Measurements from ENCODE around the gene COPG1. TPM values are rescaled to one million over a fixed set of nuclear protein-coding genes. Genes with fewer than 3 reads are reported as not detected.

COPG1 gene
- total and polyA plus RNA-seq, 2 donors (not counting 1 experiment from before 2014, with no cell fraction given): 48.9 to 85.9 TPM

DNA sequence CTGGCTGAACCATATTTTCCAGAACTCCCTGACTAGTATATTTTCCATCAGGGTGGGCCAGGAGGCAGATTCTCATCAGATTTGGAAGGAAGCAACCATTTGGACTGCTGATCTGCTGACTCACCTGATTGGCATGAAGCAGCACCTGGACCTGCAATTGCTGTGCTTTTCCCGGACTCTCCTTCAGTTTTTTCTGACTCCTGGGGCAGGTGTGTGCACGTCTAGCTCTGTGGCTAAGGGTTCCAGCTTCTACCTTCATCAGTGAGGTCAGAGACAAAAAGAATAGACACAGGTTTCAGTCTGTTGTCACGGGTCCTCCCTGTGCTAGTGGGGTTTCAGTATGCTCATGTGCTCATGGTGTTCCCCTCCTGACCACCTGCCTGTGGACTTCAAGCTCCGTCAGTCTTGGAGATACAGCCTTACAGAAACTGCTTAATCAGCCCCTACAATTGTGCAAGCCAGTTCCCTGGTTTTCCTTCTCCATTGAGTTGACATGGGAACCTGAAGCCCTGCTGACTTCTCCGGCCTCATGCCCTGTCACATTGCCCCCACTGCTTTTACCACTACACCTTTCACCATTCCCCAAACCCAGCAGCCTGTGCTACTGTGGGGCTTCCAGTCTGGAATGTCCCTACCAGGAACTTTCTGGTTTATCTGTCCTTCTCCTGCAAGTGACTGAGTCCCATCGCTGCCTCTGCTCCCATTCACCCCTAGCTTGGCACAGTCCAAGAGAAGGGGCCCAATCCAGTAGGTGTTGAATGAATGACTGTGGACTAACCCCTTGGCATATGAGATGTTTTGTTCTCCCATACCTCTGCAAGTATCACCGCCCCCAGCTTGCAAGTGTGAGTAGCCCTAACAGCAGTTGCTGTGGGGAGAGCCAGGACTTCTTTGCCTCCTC lies 61.0 kb downstream of the COPG1 start:
- TF ChIP-seq, protein P1, sequence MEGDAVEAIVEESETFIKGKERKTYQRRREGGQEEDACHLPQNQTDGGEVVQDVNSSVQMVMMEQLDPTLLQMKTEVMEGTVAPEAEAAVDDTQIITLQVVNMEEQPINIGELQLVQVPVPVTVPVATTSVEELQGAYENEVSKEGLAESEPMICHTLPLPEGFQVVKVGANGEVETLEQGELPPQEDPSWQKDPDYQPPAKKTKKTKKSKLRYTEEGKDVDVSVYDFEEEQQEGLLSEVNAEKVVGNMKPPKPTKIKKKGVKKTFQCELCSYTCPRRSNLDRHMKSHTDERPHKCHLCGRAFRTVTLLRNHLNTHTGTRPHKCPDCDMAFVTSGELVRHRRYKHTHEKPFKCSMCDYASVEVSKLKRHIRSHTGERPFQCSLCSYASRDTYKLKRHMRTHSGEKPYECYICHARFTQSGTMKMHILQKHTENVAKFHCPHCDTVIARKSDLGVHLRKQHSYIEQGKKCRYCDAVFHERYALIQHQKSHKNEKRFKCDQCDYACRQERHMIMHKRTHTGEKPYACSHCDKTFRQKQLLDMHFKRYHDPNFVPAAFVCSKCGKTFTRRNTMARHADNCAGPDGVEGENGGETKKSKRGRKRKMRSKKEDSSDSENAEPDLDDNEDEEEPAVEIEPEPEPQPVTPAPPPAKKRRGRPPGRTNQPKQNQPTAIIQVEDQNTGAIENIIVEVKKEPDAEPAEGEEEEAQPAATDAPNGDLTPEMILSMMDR (IDR thresholded peaks at IDR 0.05): no peak
- no peak for TF ChIP-seq EZH2 (IDR thresholded peaks at IDR 0.05; ENCODE audit: borderline replicate concordance, insufficient read depth, low read depth, low read length, poor library complexity, severe bottlenecking)
- Histone ChIP-seq H3K36me3 (replicated peaks in 1 of 2; ENCODE audit: control extremely low read depth in 1 of 2, control insufficient read depth in 1 of 2, extremely low read depth in 1 of 2, insufficient read depth in 2 of 2, low read length in 1 of 2) (no peaks in the 10 kb centered on the region), H3K27me3 (replicated peaks in 1 of 4; ENCODE audit: control extremely low read depth in 1 of 4, control insufficient read depth in 3 of 4, insufficient read depth in 4 of 4, low read length in 3 of 4) (peaks cover 0 to 4% (median 0%) of the 10 kb centered on the region in 4 experiments), H2AFZ (ENCODE audit: insufficient read depth, low read depth, low read length, poor library complexity, severe bottlenecking) (no peak overlapping the region), H3K4me2 (replicated peaks; ENCODE audit: low read depth, low read length, poor library complexity, severe bottlenecking) (no peak overlapping the region), H3K4me1 (ENCODE audit: control insufficient read depth in 2 of 2, insufficient read depth in 2 of 2, low read length in 2 of 2) (peaks cover 18 to 33% of the 10 kb centered on the region in 2 donors), H3K79me2 (ENCODE audit: control insufficient read depth, insufficient read depth, low read length) (no peaks in the 10 kb centered on the region), H3K4me3 (ENCODE audit: control extremely low read depth in 1 of 5, extremely low read depth in 1 of 5, insufficient read depth in 1 of 5, low read depth in 2 of 5, low read length in 4 of 5) (no peak overlapping the region), H3K27ac (ENCODE audit: low read length in 2 of 2) (no peak overlapping the region), H4K20me1 (ENCODE audit: control insufficient read depth, insufficient read depth, low read length, poor library complexity, severe bottlenecking) (peaks cover 23% of the 10 kb centered on the region), H3K9me3 (ENCODE audit: control extremely low read depth in 1 of 3, control insufficient read depth in 2 of 3, insufficient read depth in 1 of 3, low read length in 2 of 3) (peaks cover 0 to 4% (median 0%) of the 10 kb centered on the region in 3 donors), H3K9ac (ENCODE audit: low read length) (no peak overlapping the region)
- 76% methylated on average over 5 of the region's 7 CpGs for WGBS (ENCODE audit: insufficient coverage)
- CTCF ChIA-PET: interaction anchor here (0.8 to 1.4 kb wide), 3 partner anchors 8 to 25 kb away, joined by 3 to 4 read pairs (median 3); no protein-coding TSS in a partner anchor
- Mint-ChIP-seq H3K4me3 (no peak overlapping the region), H3K4me1 (peaks cover 33% of the 10 kb centered on the region), H3K9me3 (ENCODE audit: insufficient read depth) (no peaks in the 10 kb centered on the region), H3K27ac (no peak overlapping the region), H3K27me3 (no peaks in the 10 kb centered on the region)
- no peak for ATAC-seq (ENCODE audit: low read depth)
- DNase-seq: no peak
- POLR2A ChIA-PET: interaction anchor here (0.6 kb wide), 1 partner anchor 76 kb away, joined by 4 read pairs; no protein-coding TSS in a partner anchor
- intact Hi-C loops (cut with micrococcal nuclease): no loop called here
